Mucosa of descending colon (tissue), 3 donors: Measurements from ENCODE around the gene LRRC47. TPM values are rescaled to one million over a fixed set of nuclear protein-coding genes. Genes with fewer than 3 reads are reported as not detected.

Source experiments
- ATAC-seq: fragments of 200-7000 bp; cut with Tn5 transposase; one replicate; pipeline ENCODE4 v1.9.1; 2020; ENCODE audit warnings: mild to moderate bottlenecking, moderate library complexity
- DNase-seq, 3 donors: peaks; one replicate each; pipeline ENCODE4 v3.0.0-alpha.2; 2020
- H3K36me3 ChIP-seq: fragments of 200-600 bp; one replicate; pipeline ENCODE4 v1.8.0; 2021; ENCODE audit warnings: low read depth, mild to moderate bottlenecking
- H3K4me1 ChIP-seq: fragments of 200-600 bp; one replicate; pipeline ENCODE4 v1.8.0; 2021; ENCODE audit warnings: low read depth, mild to moderate bottlenecking
- H3K4me3 ChIP-seq: fragments of 200-600 bp; one replicate; pipeline ENCODE4 v1.8.0; 2021; ENCODE audit warnings: mild to moderate bottlenecking
- H3K9me3 ChIP-seq: fragments of 200-600 bp; one replicate; pipeline ENCODE4 v1.8.0; 2021; ENCODE audit warnings: mild to moderate bottlenecking
- intact Hi-C, 2 donors: fragments of 100-400 bp; cut with DNase I in 1 of 2; cut with micrococcal nuclease in 1 of 2; formaldehyde crosslinking; loops; one replicate each; pipeline versions ENCODE4 v1.11.0 to v1.11.1; 2022; cut with DNase I, micrococcal nuclease
- total RNA-seq, 3 donors: library from RNA; stranded (reverse); fragmentation: NEBNext Ultra II Directional in 2 of 3; extraction: Animal tissue kit (Norgen Biotek cat#: 25700) in 2 of 3; gene quantifications; one replicate each; pipeline versions ENCODE4 v1.2.1 to v1.2.4, GENCODE V29; 2021 to 2023
- TF ChIP-seq, protein P1 (sequence below): fragments of 200-600 bp; IDR thresholded peaks from one replicate; pipeline ENCODE4 v1.8.0; 2022; ENCODE audit warnings: antibody characterized with exemption, mild to moderate bottlenecking
- donor health status: DM: no; HTN: no; CAD: no; lungs with moderate emphysema.
- donor health status: DM: no; HTN: no; CAD: no.
- donor health status: DM: no; HTN: yes; CAD: no.

LRRC47 gene
- total RNA-seq, 3 donors from 2014 or later = 33.2 to 58.9 (median 34.7) TPM

DNA sequence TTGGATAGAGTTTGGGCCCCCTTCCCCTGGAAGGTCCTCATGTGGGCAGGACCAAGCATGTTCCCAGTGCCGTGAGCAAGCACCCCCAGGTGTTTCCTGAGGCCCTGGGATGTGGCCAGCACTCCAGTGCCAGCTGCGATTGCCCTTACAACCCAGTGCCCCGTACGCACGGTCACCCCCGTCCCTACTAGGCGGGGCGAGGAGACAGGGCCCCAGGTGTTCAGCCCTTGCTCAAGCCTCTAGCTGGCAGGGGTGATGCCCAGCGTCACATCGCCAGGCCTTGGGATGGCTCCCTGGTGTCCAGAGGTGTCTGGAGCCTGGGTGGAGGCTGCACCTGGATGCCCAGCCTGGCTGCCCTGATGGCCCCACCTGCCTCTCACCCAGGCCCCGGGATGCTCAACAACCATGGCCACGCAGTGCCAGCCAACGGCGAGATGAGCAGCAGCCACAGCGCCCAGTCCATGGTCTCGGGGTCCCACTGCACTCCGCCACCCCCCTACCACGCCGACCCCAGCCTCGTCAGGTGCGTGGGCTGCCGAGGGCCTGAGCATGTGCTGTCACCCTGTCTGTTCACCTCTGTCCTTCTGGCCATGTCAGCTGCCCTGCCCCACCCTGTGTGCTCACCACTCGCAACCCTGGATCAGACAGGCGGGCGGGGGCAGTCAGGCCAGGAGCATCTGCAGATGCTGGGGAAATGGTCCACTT is 65.6 kb downstream of the LRRC47 start:
- no peak overlapping the region for H3K4me3 ChIP-seq
- TF ChIP-seq, protein P1, sequence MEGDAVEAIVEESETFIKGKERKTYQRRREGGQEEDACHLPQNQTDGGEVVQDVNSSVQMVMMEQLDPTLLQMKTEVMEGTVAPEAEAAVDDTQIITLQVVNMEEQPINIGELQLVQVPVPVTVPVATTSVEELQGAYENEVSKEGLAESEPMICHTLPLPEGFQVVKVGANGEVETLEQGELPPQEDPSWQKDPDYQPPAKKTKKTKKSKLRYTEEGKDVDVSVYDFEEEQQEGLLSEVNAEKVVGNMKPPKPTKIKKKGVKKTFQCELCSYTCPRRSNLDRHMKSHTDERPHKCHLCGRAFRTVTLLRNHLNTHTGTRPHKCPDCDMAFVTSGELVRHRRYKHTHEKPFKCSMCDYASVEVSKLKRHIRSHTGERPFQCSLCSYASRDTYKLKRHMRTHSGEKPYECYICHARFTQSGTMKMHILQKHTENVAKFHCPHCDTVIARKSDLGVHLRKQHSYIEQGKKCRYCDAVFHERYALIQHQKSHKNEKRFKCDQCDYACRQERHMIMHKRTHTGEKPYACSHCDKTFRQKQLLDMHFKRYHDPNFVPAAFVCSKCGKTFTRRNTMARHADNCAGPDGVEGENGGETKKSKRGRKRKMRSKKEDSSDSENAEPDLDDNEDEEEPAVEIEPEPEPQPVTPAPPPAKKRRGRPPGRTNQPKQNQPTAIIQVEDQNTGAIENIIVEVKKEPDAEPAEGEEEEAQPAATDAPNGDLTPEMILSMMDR = no peak
- no peak for ATAC-seq
- no peaks in the 10 kb centered on the region for H3K9me3 ChIP-seq
- DNase-seq = no peak
- no peaks in the 10 kb centered on the region for H3K36me3 ChIP-seq
- no peaks in the 10 kb centered on the region for H3K4me1 ChIP-seq
- intact Hi-C loops = no loop called here

GRCh38 chr1:3729594-3730542 is 66.4 kb downstream of the LRRC47 start:
- no peaks in the 10 kb centered on the region for H3K36me3 ChIP-seq
- TF ChIP-seq, protein P1 = no peak
- intact Hi-C loops = no loop called here
- no peak for DNase-seq
- ATAC-seq = no peak
- no peak overlapping the region for H3K4me3 ChIP-seq
- no peaks in the 10 kb centered on the region for H3K9me3 ChIP-seq
- no peaks in the 10 kb centered on the region for H3K4me1 ChIP-seq

Other genes starting within 250 kb of the LRRC47 start
- gene MEGF6, start 185.0 kb downstream of the LRRC47 start, total RNA-seq = 10 to 100 TPM in 1 of 3 donors, 1 to 10 TPM in 2; 6.2 to 12.2 (median 8.5) TPM
- gene TPRG1L, start 171.5 kb downstream of the LRRC47 start, total RNA-seq = 10 to 100 TPM; 70.4 to 96.0 (median 76.1) TPM
- gene WRAP73, start 146.4 kb downstream of the LRRC47 start, total RNA-seq = 10 to 100 TPM; 19.2 to 26.3 (median 21.0) TPM
- under 1 TPM; 0.12 to 0.63 (median 0.51) TPM for gene TP73, start 144.0 kb downstream of the LRRC47 start, total RNA-seq
- not detected for gene CCDC27, start 44.0 kb downstream of the LRRC47 start, total RNA-seq
- gene SMIM1, start 23.7 kb downstream of the LRRC47 start, total RNA-seq = 10 to 100 TPM in 1 of 3 donors, 1 to 10 TPM in 2; 1.6 to 16.1 (median 2.6) TPM
- gene CEP104, start 60.7 kb upstream of the LRRC47 start, total RNA-seq = 10 to 100 TPM; 33.4 to 62.0 (median 36.1) TPM
- 1 to 10 TPM; 7.6 to 9.2 (median 8.4) TPM for gene DFFB, start 61.0 kb upstream of the LRRC47 start, total RNA-seq
- gene C1orf174, start 103.8 kb upstream of the LRRC47 start, total RNA-seq = 10 to 100 TPM; 19.3 to 23.7 (median 21.8) TPM